GM12801 (cell line): Measurements from ENCODE around the gene INPP5F.

Source experiments
- CTCF ChIP-seq: IDR thresholded peaks from one replicate; pipeline ENCODE4 v1.5.1; 2011; ENCODE audit warnings: control low read depth; ENCODE audit not compliant: insufficient read length; ENCODE audit errors: extremely low read depth

INPP5F gene

GRCh38 chr10:119686465-119687191, 39.2 kb upstream of the INPP5F start:
- no peak for TF ChIP-seq CTCF

DNA sequence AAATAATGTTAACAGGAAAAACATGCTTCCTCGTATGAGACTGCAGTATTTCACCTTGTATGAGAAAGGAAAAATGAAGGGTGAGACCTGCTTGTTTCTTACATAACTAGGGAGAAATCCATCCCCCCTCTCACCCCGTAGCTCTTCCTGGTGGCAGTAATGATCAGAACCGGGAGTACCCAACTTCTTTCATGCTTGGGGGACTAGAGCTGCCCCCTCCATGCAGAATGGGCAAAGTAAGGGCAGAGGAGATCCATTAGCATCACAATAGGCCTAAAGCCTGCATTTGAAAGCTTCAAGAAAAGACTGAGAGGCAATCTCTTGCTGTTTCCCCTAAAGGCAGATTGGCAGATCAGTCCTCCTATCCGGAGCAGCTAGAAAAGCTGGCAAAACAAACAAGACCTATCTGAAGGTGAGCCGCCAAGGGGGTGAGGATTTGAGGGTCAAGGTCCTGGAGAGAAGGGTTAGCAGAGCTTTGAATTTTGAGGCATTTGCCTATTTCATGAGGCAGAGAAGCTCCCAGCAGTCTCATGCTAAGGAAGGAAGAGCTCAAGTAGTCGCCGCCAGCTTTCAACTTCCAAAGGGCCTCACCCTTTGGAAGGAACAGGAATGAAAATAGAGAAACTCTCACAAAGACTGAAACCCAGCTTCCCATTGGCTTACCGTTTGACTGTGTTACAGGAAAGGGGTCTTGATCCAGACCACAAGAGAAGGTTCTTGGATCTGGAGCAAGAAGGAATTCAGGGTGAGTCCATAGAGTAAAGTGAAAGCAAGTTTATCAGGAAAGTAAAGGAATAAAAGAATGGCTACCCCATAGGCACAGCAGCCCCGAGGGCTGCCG, 38.4 kb upstream of the INPP5F start:
- no peak for TF ChIP-seq CTCF

- no peak for TF ChIP-seq CTCF
Observed at GRCh38 chr10:119688033-119688508, 37.8 kb upstream of the INPP5F start.

GRCh38 chr10:119689016-119689580, 36.8 kb upstream of the INPP5F start:
- TF ChIP-seq CTCF = no peak

GRCh38 chr10:119691726-119692125, 34.1 kb upstream of the INPP5F start:
- no peak for TF ChIP-seq CTCF

DNA sequence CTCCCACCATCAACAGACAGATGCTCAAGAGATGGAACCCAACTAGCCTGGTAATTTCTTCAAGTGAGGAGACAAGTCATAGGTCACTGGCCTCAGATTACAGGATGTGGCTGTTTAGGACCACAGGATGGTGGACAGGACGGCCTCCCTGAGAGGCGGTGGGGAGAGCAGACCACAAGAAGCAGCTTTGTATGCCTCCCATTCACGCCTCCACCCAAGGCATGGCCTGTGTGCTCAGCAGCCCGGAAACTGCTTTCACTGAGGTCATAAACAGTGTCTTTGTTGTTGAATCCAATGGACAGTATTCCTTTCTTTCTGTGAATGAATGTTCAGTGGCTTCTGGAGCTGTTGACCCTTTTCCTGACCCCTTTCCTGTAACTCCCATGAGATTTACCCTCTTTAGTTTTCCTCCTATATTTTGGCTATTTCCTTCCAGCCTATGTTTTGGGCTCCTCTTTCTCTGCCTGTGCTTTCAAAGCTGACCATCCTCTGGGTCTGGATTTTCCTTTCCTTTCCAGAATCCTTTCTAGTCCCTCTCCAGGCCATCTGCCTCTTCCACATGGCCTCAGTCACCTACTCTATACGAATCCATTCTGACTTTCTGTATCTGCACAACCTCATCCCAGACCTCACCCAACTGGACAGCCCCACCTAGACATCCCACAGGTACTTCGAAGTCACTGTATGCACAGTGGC, 32.4 kb upstream of the INPP5F start:
- TF ChIP-seq CTCF = no peak

- TF ChIP-seq CTCF = no peak
Observed at GRCh38 chr10:119694608-119695007, 31.2 kb upstream of the INPP5F start.
